HepG2 (cell line): ENCODE data around the gene SCARF1. TPM values are rescaled to one million over a fixed set of nuclear protein-coding genes. Genes with fewer than 3 reads are reported as not detected.

Experiments
- ATAC-seq: fragments of 200-7000 bp; cut with Tn5 transposase; 3 replicates; pipeline ENCODE4 v1.9.1; 2020; ENCODE audit warnings: mild to moderate bottlenecking, moderate library complexity
- BruUV-seq: library from RNA; stranded (reverse); fragments of 400-500 nt; replicated peaks from 2 replicates; lab custom pipeline; 2021; lab: Mats Ljungman, UMichigan
- CTCF ChIA-PET: fragments of 300-600 bp; formaldehyde crosslinking; extraction: SDS; loops from one replicate; lab custom pipeline; 2021; ENCODE audit warnings: low total read pairs, inconsistent platforms, low intra/inter-chr PET ratio; lab: Yijun Ruan, JAX
- POLR2A ChIA-PET: fragments of 350-600 bp; sonication (Branson Sonifier 250); formaldehyde crosslinking; loops from one replicate; lab custom pipeline; 2020; ENCODE audit warnings: antibody characterized with exemption, inconsistent platforms; lab: Yijun Ruan, JAX
- DNase-seq: peaks from one replicate; pipeline ENCODE4 v3.0.0-alpha.2; 2015; ENCODE audit warnings: low spot score
- FAIRE-seq: peaks from 3 replicates; lab custom pipeline; 2011; peaks lifted over from hg19 to GRCh38; lab: Jason Lieb, UNC
- H2AFZ ChIP-seq: one replicate; pipeline ENCODE4 v1.6.1; 2011; ENCODE audit warnings: low read length, inconsistent platforms
- H3K27ac ChIP-seq: fragments of 300-600 bp; 3 replicates; pipeline ENCODE4 v1.8.0; 2011; ENCODE audit warnings: mixed run types, mild to moderate bottlenecking, mixed read lengths, low read length, inconsistent platforms; ENCODE audit not compliant: insufficient read depth; ENCODE audit errors: extremely low read length
- H3K27me3 ChIP-seq, 2 experiments: fragments of 200-600 bp in 1 of 2; 2 replicates in 1 of 2; 3 replicates in 1 of 2; pipeline versions ENCODE4 v1.6.0 to v1.8.0; 2011; ENCODE audit warnings: low read length in 2 of 2, mild to moderate bottlenecking in 2 of 2, moderate library complexity in 2 of 2, inconsistent platforms in 1 of 2; ENCODE audit not compliant: insufficient read depth in 2 of 2, control insufficient read depth in 1 of 2
- H3K36me3 ChIP-seq, 2 experiments: fragments of 200-600 bp in 1 of 2; replicated peaks in 1 of 2; 2 replicates in 1 of 2; 3 replicates in 1 of 2; pipeline versions ENCODE4 v1.5.1 to v1.8.0; 2011; ENCODE audit warnings: low read length in 2 of 2, inconsistent platforms in 1 of 2; ENCODE audit not compliant: insufficient read depth in 2 of 2, control insufficient read depth in 1 of 2
- H3K4me1 ChIP-seq: 2 replicates; pipeline ENCODE4 v1.5.1; 2012; ENCODE audit warnings: low read length, inconsistent platforms; ENCODE audit not compliant: insufficient read depth
- H3K4me2 ChIP-seq: 2 replicates; pipeline ENCODE4 v1.6.0; 2011; ENCODE audit warnings: low read depth, low read length, inconsistent platforms
- H3K4me3 ChIP-seq, 3 experiments: fragments of 200-600 bp in 1 of 3; sonication (generic), shearing (Covaris generic) in 1 of 3; replicated peaks in 1 of 3; 2 replicates each; pipeline ENCODE4 v1.5.1; 2011 to 2016; ENCODE audit warnings: low read length in 3 of 3, inconsistent platforms in 2 of 3, low read depth in 2 of 3, mild to moderate bottlenecking in 2 of 3, control low read depth in 1 of 3, mixed read lengths in 1 of 3; ENCODE audit not compliant: insufficient read depth in 1 of 3
- H3K79me2 ChIP-seq: one replicate; pipeline ENCODE4 v1.6.1; 2011; ENCODE audit warnings: low read length, inconsistent platforms; ENCODE audit not compliant: insufficient read depth
- H3K9ac ChIP-seq: 2 replicates; pipeline ENCODE4 v1.6.0; 2011; ENCODE audit warnings: mild to moderate bottlenecking, low read depth, low read length, inconsistent platforms; ENCODE audit not compliant: insufficient read depth
- H3K9me3 ChIP-seq: 2 replicates; pipeline ENCODE4 v1.5.1; 2012; ENCODE audit warnings: mild to moderate bottlenecking, low read length
- H4K20me1 ChIP-seq: 2 replicates; pipeline ENCODE4 v1.6.0; 2011; ENCODE audit warnings: inconsistent platforms, mild to moderate bottlenecking, low read length, moderate library complexity; ENCODE audit not compliant: insufficient read depth
- MIXL1 ChIP-seq: IDR thresholded peaks from 2 replicates; pipeline ENCODE4 v1.6.1; 2016
- NFYC ChIP-seq: IDR thresholded peaks from 2 replicates; pipeline ENCODE4 v1.6.1; 2016; ENCODE audit warnings: missing genetic modification reagents, missing compliant biosample characterization
- NR2F2 ChIP-seq: IDR thresholded peaks from 2 replicates; pipeline ENCODE4 v1.6.1; 2012; ENCODE audit warnings: low read depth, inconsistent platforms, borderline replicate concordance
- RFX5 ChIP-seq: IDR thresholded peaks from 2 replicates; pipeline ENCODE4 v1.6.1; 2011; ENCODE audit warnings: low read depth, low read length, improper control_type of control experiment
- SP5 ChIP-seq: IDR thresholded peaks from 2 replicates; pipeline ENCODE4 v1.6.1; 2016; ENCODE audit warnings: low read depth, borderline replicate concordance
- SRF ChIP-seq: IDR thresholded peaks from 2 replicates; pipeline ENCODE4 v1.6.1; 2011; ENCODE audit warnings: mild to moderate bottlenecking, low read depth, low read length, moderate library complexity
- ZNF274 ChIP-seq: sonication (generic); formaldehyde crosslinking; IDR thresholded peaks from 2 replicates; pipeline ENCODE4 v1.5.1; 2020; ENCODE audit warnings: mild to moderate bottlenecking, missing genetic modification reagents
- ZNF34 ChIP-seq: sonication (generic); formaldehyde crosslinking; IDR thresholded peaks from 2 replicates; pipeline ENCODE4 v1.4.0; 2020; ENCODE audit warnings: mild to moderate bottlenecking, missing genetic modification reagents, borderline replicate concordance
- ZNF629 ChIP-seq: sonication (generic); formaldehyde crosslinking; conservative IDR thresholded peaks from 2 replicates; pipeline ENCODE4 v1.5.0; 2020; ENCODE audit warnings: missing genetic modification reagents
- ZNF788 ChIP-seq: sonication (generic); formaldehyde crosslinking; IDR thresholded peaks from 2 replicates; pipeline ENCODE4 v1.5.0; 2020; ENCODE audit warnings: mild to moderate bottlenecking, missing genetic modification reagents, borderline replicate concordance
- WGBS: methylation state at CpG from one replicate; pipeline ENCODE4 v1.1.6; 2017; ENCODE audit warnings: low lambda C conversion rate; 5-methylcytosine and 5-hydroxymethylcytosine counted together
- in situ Hi-C: cut with HindIII; loops from 2 replicates; pipeline ENCODE4 v1.10.0; 2017; ENCODE audit warnings: low pct_unique_long_range_greater_than_20kb; ENCODE audit not compliant: extremely low pct_ligation_motif_present
- intact Hi-C: fragments of 100-400 bp; cut with micrococcal nuclease; formaldehyde crosslinking; loops from one replicate; pipeline ENCODE4 v1.10.0; 2022; ENCODE audit not compliant: unreplicated experiment
- polyA plus RNA-seq, 8 experiments: library from polyadenylated mRNA; depleted of rRNA in 3 of 8; stranded (reverse) in 7 of 8; unstranded in 1 of 8; fragments of >200 nt; fragmentation: Illumina TruSeq in 4 of 8; extraction: Trizol in 4 of 8; gene quantifications; 2 replicates each; pipeline versions ENCODE4 v1.2.1 to v1.2.3, GENCODE V29; 2011 to 2016; ENCODE audit warnings: low read depth in 4 of 8, missing spikeins in 1 of 8, mixed read lengths in 1 of 8; ENCODE audit not compliant: insufficient read depth in 1 of 8
- total RNA-seq, 5 experiments: library from RNA; depleted of rRNA; stranded (reverse); fragments of >200 nt; fragmentation: Illumina TruSeq; extraction: Trizol; gene quantifications; 2 replicates each; pipeline ENCODE4 v1.2.3, GENCODE V29; 2016; ENCODE audit warnings: low read depth in 1 of 5
- TF ChIP-seq, protein P1 (sequence below): sonication (generic); formaldehyde crosslinking; IDR thresholded peaks from 2 replicates; pipeline ENCODE4 v1.5.0; 2020; ENCODE audit warnings: mild to moderate bottlenecking, missing genetic modification reagents
- TF ChIP-seq, protein P2 (sequence below): sonication (generic); formaldehyde crosslinking; IDR thresholded peaks from 2 replicates; pipeline ENCODE4 v1.8.0; 2023; ENCODE audit warnings: mild to moderate bottlenecking, missing genetic modification reagents
- TF ChIP-seq, protein P3 (sequence below): IDR thresholded peaks from 2 replicates; pipeline ENCODE4 v1.6.1; 2012; ENCODE audit warnings: low read length, improper control_type of control experiment
- TF ChIP-seq, protein P4 (sequence below): sonication (generic); formaldehyde crosslinking; IDR thresholded peaks from 2 replicates; pipeline ENCODE4 v1.4.0; 2020; ENCODE audit warnings: mild to moderate bottlenecking, low read depth, missing genetic modification reagents

The SCARF1 gene
- total and polyA plus RNA-seq, 2 of the 13 experiments (the other 11 are each of a cell fraction or from before 2014, with no cell fraction given): 0.24 to 0.71 TPM

DNA sequence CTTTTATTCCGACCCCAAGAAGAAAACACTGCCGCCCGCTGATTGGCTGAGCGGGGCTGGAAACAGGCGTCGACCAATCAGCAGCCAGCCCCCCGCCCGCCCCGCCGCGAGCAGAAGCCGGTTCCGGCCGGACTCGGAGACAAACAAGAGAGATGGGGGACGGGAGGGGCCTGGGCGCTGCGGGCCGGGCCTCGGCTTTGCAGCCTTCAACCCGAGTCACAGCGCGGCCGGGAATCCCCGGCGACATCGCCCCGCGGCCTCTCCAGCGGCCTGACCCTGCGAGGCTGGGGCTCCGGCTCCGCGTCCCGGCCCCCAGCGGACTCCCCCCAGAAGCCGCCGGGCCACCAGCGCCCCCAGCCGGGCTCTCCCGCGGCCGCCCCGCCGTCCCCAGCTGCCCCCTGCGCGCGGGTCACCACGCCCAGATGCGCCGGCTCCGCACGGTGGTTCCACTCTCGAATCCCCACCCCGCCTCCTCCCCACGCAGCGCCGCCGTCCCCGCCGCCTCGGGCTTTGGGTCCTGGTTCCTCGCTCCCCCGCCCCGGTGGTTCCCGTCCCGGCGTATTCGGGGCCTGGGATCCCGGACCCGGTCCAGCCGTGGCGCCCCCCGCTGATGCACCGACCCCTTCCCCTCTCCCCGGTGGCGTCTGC lies 16.6 kb downstream of the SCARF1 start (continued):
- TF ChIP-seq NFYC (CRISPR knock-in tag) (peak; percentile 79), SRF (no peak), NR2F2 (no peak), RFX5 (peak; percentile 70), ZNF788 (CRISPR knock-in tag) (no peak)
- TF ChIP-seq, protein P1, sequence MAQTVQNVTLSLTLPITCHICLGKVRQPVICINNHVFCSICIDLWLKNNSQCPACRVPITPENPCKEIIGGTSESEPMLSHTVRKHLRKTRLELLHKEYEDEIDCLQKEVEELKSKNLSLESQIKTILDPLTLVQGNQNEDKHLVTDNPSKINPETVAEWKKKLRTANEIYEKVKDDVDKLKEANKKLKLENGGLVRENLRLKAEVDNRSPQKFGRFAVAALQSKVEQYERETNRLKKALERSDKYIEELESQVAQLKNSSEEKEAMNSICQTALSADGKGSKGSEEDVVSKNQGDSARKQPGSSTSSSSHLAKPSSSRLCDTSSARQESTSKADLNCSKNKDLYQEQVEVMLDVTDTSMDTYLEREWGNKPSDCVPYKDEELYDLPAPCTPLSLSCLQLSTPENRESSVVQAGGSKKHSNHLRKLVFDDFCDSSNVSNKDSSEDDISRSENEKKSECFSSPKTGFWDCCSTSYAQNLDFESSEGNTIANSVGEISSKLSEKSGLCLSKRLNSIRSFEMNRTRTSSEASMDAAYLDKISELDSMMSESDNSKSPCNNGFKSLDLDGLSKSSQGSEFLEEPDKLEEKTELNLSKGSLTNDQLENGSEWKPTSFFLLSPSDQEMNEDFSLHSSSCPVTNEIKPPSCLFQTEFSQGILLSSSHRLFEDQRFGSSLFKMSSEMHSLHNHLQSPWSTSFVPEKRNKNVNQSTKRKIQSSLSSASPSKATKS: no peak

DNA sequence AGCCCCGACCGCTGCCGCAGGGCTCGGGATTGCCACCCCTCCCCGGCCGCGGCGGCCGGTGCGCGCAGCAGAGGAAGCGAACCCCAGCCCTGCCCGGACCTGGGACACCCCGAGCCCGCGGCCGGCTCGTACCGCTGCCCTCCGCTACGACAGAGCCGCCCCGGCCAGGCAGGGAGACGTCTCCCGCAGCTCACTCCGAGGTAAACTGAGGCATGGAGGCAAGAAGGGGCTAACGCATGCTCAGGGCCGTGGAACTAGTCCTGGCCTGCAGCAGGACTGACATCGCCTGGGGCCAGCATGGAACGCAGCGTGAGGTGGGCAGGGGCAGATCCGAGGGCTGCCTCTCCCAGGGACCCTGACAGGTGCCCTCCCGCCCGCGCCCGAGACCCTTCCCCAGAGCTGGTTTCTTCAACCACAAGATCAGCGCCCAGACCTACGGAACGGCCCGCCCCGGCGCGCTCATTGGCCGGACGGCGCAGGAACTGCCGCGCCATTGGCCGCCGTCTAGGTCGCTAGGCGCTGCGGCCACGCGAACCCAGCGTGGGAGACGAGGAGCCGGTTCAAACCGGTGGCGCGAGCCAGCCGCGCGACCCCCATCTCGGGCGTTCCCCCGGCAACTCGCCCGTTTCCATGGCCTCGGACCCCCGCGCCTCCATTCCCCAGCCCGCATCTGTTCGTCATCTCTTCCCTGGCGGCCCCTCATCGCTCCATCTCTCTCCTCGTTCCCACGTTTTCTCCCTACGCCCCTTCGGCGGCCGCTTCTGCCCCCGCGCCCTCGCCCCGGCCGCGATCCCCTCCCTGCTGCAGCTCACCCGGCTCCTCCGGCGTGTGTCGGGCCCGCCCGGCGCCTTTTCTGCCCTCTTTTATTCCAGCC lies 17.3 kb downstream of the SCARF1 start, which contains the start of gene SLC43A2:
SLC43A2 (minus strand) TSS at position 853 of the 874 bp plus-strand sequence. CDS start 960 bp downstream, outside the sequence.
- Histone ChIP-seq H2AFZ (no peak within 1 kb of the TSS), H3K27ac (peak within 1 kb of the TSS; percentile 71), H3K27me3 (peaks cover 0 to 2% of the 10 kb centered on the region in 2 experiments; a peak in 1 of 5 replicates), H3K9me3 (no peaks in the 10 kb centered on the region), H4K20me1 (no peaks in the 10 kb centered on the region), H3K4me3 (peak within 1 kb of the TSS; percentile 62 to 93 (median 90)), H3K4me2 (peak within 1 kb of the TSS; percentile 99), H3K9ac (peak within 1 kb of the TSS; percentile 71), H3K4me1 (peaks cover 40% of the 10 kb centered on the region), H3K79me2 (no peaks in the 10 kb centered on the region), H3K36me3 (peaks cover 0 to 2% of the 10 kb centered on the region in 2 experiments; a peak in 1 of 5 replicates)
- intact Hi-C loops: loop anchor here (1.0 kb wide), 1 partner anchor 54 kb away; no protein-coding TSS in a partner anchor
- in situ Hi-C loops: loop anchor here (5.0 kb wide), 1 partner anchor 51 kb away; no protein-coding TSS in a partner anchor
- under 1% methylated on average over 31 of the region's 95 CpGs for WGBS
- ATAC-seq (peak; percentile 86), DNase-seq (peak; percentile 58), FAIRE-seq (no peak)
- ChIA-PET CTCF (interaction anchor here (3.6 kb wide), 1 partner anchor 54 kb away, joined by 55 read pairs; no protein-coding TSS in a partner anchor), POLR2A (interaction anchor here (0.6 to 3.2 kb wide), 12 partner anchors 9 to 182 kb away, joined by 3 to 27 read pairs (median 4); partner anchors contain the start of genes INPP5K and RILP)
- BruUV-seq: no TSS peak
- TF ChIP-seq, protein P2, sequence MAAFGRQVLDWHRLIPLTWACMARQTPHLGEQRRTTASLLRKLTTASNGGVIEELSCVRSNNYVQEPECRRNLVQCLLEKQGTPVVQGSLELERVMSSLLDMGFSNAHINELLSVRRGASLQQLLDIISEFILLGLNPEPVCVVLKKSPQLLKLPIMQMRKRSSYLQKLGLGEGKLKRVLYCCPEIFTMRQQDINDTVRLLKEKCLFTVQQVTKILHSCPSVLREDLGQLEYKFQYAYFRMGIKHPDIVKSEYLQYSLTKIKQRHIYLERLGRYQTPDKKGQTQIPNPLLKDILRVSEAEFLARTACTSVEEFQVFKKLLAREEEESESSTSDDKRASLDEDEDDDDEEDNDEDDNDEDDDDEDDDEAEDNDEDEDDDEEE (CRISPR knock-in tag): peak; percentile 16; the same call in 1 of the 2 replicates
- TF ChIP-seq ZNF629 (CRISPR knock-in tag) (no peak), SP5 (CRISPR knock-in tag) (no peak), ZNF274 (CRISPR knock-in tag) (peak; percentile 75), ZNF34 (CRISPR knock-in tag) (no peak), MIXL1 (CRISPR knock-in tag) (no peak)
- TF ChIP-seq, protein P3, sequence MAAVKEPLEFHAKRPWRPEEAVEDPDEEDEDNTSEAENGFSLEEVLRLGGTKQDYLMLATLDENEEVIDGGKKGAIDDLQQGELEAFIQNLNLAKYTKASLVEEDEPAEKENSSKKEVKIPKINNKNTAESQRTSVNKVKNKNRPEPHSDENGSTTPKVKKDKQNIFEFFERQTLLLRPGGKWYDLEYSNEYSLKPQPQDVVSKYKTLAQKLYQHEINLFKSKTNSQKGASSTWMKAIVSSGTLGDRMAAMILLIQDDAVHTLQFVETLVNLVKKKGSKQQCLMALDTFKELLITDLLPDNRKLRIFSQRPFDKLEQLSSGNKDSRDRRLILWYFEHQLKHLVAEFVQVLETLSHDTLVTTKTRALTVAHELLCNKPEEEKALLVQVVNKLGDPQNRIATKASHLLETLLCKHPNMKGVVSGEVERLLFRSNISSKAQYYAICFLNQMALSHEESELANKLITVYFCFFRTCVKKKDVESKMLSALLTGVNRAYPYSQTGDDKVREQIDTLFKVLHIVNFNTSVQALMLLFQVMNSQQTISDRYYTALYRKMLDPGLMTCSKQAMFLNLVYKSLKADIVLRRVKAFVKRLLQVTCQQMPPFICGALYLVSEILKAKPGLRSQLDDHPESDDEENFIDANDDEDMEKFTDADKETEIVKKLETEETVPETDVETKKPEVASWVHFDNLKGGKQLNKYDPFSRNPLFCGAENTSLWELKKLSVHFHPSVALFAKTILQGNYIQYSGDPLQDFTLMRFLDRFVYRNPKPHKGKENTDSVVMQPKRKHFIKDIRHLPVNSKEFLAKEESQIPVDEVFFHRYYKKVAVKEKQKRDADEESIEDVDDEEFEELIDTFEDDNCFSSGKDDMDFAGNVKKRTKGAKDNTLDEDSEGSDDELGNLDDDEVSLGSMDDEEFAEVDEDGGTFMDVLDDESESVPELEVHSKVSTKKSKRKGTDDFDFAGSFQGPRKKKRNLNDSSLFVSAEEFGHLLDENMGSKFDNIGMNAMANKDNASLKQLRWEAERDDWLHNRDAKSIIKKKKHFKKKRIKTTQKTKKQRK: no peak
- TF ChIP-seq, protein P4, sequence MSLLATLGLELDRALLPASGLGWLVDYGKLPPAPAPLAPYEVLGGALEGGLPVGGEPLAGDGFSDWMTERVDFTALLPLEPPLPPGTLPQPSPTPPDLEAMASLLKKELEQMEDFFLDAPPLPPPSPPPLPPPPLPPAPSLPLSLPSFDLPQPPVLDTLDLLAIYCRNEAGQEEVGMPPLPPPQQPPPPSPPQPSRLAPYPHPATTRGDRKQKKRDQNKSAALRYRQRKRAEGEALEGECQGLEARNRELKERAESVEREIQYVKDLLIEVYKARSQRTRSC (CRISPR knock-in tag): no peak
